ENCODE data around the gene CHST12.
"Not testable (repeated sequence)": the region's sequence is repeated elsewhere in the genome, so short reads cannot be mapped to it uniquely, and the experiment has no call there.

The CHST12 gene

DNA sequence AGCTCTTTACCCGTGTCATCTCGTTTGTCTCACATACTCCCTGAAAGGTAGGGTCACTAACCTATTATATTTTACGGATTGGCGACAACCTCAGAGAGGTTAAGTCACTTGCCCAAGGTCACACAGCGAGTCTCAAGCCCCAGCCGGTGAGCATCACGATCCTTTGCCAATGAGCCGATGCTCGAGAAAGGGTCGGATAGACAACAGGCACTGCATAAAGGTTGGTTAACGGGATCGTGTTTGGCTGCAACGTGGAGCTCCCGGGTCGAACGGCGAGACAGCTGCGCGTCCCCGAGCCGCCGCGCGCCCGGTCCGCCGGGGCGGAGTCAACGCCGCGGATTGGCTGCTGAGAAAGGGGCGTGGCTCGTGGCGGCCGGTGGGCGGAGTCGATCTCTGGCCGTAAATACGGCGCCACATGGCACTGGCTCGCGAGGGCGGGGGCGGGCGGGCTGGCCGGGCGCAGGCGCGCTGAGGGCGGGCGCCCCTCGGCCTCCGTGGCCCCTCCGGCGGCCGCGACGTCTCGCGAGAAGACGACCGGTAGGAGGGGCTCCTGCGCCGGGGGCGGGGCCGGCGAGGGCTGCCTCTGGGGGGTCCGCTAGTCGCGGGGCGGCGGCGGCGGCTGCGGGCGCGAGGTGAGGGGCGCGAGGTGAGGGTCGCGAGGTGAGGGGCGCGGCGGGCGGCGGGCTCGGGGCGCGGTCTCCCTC, at the start of gene CHST12:
Gene CHST12 (plus strand): TSS at position 598 of the 704 bp plus-strand sequence. CDS start 29,029 bp downstream, outside the sequence.
- DNase-seq (ENCODE audit: low spot score): peak; percentile 90

DNA sequence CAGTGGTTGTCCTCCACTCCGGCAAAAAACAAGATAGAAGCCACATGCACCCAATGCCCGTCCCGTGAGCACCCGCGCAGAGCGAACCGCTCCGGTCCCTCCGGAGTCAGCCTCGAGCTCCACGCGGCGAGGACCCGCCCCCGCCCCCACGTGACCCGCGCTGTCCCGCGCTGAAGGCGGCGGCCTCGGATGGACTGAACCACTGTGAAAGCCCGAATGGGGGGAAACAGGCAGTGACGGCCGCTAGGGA, 49.5 kb upstream of the CHST12 start:
- peak; percentile 85 for DNase-seq (ENCODE audit: low spot score)

DNA sequence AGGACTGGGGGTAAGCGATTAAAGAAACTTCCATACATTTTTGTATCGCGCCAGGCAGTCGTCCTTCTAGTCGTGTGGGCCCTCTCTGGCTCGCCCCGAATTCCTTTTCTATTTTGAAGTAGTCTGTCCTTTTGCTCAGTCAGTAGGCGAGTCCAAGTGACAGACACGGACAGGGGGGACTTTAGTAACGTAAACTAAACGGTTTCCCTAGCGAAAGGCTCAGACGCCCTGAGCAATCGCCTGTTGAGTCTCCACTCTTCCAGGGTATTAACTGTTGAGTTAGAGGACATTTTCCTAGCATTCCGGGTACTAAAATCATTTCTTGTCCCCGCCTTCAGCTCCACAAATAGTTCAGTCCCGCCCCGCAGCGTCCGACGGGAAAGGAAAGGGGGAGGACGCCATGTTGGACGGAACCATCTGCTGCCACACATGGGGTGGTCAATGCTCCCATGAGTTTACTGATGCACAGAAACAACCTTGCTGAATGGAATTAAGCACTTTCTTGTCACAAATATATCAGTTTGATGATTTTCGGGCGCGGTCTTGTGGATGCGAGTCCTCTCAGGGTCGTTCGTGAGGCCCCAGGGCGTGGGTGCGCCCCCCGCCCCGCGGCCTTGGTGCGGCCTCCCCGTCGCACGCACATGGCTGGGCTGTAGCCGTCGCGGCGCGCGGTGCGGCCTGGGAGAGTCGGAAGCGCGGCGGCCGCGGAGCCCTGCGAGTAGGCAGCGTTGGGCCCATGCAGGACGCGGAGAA, 49.0 kb upstream of the CHST12 start, which contains the start of gene EIF3B:
Gene EIF3B (plus strand): TSS at position 642 of the 753 bp plus-strand sequence. CDS start 95 bp downstream, at position 737.
- peak; percentile 92 for DNase-seq (ENCODE audit: low spot score)

DNA sequence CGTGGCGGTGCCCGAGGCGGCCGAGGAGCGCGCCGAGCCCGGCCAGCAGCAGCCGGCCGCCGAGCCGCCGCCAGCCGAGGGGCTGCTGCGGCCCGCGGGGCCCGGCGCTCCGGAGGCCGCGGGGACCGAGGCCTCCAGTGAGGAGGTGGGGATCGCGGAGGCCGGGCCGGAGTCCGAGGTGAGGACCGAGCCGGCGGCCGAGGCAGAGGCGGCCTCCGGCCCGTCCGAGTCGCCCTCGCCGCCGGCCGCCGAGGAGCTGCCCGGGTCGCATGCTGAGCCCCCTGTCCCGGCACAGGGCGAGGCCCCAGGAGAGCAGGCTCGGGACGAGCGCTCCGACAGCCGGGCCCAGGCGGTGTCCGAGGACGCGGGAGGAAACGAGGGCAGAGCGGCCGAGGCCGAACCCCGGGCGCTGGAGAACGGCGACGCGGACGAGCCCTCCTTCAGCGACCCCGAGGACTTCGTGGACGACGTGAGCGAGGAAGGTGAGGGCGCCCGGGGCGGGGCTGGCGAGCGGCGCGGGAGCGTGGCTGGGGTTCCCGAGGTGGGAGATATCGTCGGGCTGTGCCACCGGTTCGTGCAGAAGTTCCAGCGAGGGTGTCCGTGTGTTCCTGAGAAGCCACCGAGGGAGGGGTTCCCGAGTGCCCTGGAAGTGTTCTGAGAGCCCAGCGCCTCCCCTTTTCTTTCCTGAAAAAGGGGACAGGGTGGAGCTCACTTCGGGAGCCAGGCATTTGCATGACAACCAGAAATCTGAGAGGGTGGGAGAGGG, 48.3 kb upstream of the CHST12 start:
- DNase-seq (ENCODE audit: low spot score): no peak

DNA sequence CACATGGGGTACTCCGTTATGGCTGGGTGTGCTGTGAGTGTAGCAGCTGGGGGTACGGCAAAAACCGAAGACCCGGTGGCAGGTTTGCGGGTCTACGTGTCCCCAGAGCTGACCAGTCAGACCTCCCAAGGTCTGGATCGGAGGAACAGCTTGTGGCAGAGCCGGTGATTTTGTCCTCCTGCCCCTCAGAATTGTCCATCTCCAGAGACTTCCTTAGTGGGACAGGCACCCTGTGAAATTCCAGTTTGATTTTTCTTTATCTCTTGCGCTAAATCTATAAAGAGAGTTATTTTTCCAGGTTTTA, 47.8 kb upstream of the CHST12 start:
- no peak for DNase-seq (ENCODE audit: low spot score)

DNA sequence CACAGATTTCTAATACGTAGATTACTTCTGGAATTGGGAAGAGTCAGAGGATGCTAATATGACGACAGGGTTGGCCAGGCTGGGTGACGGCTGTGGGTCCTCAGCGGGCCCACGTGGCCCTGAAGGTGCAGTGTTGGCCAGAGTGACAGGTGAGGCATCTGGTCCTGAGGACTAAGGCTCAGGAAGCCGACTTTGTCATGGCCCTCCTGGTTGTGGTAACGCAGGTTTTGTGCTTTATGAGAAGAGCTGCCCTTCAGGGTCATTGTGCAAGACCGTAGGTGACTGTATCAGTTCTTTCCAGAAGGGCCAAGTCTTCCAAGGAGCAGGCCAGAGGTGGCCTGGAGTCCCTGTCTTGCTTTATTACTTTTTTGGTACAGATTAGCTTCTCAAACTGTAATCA, 46.2 kb upstream of the CHST12 start:
- DNase-seq (ENCODE audit: low spot score): no peak

DNA sequence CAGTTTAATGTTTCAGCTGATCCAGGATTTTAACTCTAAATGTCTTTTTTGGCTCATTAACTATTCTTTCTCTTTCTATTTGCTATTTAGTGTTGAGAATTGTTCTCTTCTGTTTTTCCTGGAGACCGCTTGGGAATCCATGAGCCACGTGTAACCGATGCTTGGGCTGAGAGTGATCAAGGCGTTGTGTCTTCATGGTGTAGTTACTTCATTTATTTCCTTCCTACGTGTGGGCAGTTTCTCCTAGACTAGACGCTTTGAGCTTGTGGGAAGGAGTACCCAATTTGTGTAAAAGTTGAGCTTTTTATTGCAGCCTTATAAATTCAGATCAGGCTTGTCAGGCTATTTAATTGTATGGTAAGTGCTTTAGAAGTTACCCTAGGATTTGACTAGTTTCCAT, 45.8 kb upstream of the CHST12 start:
- no peak for DNase-seq (ENCODE audit: low spot score)

DNA sequence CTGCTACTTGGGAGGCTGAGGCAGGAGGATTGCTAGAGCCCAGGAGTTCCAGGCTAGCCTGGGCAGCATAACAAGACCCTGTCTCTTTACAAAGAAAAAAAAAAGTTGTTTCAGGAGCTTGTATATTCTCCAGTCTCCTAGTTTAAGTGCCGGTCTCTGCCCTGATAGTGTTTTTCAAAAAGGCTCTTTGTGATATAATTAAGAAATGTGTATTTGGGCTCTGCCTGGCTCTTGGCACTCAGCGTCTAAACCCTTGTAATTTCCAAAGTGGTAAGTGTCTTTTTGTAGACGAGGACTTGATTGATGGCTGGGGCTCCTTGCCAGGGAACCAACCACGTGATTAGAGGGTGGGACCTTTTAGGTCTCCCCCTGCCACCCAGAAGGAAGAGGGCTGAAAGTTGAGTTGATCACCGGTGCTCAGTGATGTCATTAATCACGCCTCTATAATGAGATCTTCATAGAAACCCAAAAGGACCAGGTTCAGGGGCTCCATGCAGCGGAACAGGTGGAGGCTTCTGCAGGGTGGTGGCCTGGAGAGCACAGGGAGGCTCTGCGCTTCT, 44.4 kb upstream of the CHST12 start:
- no peak for DNase-seq (ENCODE audit: low spot score)

DNA sequence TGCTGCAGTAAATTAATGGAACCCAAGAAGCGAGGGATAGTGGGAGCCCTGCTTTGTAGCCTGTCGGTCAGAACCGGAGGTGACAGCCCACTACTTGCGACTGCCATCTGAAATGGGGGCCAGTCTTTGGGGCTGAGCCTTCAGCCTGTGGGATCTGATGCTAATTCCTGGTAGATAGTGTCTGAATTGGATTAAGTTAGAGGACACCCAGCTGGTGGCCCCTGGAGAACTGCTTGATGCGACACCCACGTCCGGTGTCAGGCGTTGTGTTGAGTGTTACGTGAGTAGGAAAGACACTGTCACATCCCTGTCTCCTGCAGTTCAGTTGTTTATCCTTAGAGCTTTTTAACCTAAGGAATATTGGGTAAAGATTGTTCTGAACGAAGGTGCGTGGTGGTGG, 43.8 kb upstream of the CHST12 start:
- no peak for DNase-seq (ENCODE audit: low spot score)

DNA sequence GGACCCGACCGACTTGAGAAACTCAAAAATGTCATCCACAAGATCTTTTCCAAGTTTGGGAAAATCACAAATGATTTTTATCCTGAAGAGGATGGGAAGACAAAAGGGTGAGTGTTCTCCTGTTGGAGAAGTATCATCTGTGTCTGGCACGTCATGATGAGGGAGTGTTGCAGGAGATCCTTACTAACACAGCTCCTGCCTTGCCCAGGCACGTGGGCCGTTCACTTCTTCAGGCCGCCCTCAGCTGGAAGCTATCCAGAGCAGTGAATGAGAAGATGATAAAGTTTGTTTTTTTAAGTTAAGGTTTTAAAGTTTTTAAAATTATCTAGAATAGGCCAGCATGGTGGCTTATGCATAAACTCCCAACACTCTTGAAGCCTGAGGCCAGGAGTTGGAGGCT, 42.6 kb upstream of the CHST12 start:
- no peak for DNase-seq (ENCODE audit: low spot score)

DNA sequence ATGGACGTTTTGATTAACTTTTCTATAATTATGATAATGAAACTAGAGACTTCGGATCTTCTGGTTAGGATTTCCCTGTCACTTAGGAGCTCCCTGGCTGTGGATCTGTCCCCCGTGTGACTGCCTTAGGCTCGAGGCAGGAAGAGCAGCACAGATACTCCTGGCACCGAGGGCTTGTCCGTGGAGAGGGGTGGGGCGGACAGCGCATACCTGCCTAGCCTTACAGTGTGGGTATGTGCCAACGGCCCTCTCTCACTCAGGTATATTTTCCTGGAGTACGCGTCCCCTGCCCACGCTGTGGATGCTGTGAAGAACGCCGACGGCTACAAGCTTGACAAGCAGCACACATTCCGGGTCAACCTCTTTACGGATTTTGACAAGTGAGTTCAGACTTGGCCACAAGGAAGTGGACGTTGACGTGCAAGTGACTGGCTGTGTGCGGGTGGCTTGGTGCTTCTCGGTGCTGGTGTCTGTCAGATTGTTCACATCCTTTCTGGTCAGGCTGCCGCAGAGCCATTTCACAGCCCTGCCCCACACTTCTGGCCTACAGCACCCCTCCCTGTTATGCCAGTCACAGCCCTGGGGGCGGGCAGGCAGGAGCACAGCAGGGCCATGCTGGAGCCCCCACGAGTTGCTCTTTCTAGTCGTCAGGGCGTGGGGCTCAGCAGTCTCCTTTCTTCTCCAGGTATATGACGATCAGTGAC, 40.9 kb upstream of the CHST12 start:
- no peak for DNase-seq (ENCODE audit: low spot score)

DNA sequence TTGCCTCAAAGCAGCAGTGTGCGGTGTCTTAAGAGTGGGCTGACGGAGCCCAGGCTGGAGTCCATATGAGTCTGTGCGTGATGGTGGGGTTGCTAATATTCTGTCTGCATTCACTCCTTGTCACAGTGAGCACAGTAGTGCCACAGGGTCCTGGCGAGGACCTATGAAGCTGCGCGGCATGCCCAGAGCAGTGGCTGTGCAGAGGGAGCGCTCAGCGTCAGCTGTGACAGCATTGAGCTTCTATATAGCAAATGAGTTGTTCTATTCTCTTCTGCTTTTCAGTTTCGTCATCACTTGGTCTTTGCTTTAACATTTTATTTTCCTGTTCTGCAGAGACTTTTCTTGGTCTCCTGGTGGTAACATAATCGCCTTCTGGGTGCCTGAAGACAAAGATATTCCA, 34.3 kb upstream of the CHST12 start:
- no peak for DNase-seq (ENCODE audit: low spot score)

DNA sequence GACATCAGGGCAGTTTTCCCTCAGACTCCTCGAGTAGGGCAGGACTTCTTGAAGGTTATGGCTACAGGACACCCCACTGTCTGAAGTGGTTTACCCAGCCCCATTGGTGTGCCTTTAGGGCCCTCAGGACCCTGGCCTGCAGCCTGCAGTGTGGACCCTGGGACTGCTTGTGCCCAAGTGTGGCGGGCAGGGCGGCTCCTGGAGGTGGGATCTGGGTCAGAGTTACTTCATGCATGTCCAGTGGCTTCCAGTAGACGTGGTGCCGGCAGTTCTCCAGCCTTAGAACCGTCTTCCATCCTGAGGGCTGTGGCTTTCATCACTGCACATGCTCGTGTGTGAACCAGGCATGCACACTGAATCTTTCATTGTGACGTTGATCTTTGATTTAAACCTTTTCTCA, 32.1 kb upstream of the CHST12 start:
- no peak for DNase-seq (ENCODE audit: low spot score)

DNA sequence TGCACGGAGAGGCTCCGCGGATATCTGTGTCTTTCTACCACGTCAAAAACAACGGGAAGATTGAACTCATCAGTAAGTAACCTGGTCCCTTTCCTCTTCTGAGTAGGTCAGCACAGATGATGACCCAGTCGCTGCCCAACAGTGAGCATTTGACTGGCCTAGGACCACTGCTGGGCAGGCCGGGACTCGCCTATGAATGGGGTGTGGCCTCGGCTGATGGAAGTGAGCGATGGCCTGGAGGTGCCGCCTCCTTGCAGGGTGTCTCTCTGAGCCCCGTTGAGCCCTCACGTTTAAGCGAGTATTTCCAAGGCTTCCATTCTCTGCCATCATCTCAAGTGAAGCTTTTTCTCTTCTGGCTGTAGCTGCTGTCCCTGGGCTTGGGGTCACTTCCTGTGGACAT, 30.7 kb upstream of the CHST12 start:
- no peak for DNase-seq (ENCODE audit: low spot score)

DNA sequence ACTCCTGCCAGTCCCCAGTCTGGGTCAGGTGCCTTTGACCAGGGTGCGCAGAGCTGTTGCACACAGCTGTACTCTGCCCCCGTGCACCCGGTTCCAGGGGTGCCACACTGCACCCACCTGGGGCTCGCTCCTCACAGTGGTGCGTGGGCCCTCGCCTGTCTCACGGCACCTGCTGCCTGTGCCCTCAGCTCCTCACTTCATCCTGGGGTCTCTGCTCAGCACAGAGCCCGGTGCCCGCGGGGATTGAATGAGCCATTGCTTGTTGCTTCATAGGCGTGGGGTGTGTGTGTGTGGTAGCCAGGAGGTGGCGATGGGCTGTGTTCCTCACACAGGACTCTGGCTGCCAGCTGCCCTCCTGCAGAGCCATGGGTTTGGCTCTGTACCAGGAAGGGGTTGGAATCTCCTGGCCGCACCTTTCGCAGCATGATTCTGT, 30.3 kb upstream of the CHST12 start:
- DNase-seq (ENCODE audit: low spot score): no peak

DNA sequence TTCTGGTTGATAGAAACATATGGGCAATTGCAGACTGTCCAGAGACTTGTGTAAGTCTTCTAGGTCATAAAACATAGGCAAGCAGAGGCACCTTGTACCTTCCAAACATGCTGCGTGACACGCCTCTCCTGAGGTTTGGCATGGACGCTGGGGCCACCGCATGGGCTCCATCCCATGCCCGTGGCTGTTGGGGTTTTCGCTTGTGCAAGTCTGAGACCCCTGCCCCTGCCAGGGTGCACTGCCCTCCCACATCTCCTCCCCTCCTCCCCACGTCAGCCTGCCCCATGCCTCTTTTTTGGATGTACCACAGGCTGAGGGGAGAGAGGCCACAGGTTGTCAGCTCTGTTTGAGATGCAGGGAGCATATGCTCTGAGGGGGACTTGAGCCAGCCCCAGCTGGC, 29.8 kb upstream of the CHST12 start:
- DNase-seq (ENCODE audit: low spot score): peak; percentile 38

DNA sequence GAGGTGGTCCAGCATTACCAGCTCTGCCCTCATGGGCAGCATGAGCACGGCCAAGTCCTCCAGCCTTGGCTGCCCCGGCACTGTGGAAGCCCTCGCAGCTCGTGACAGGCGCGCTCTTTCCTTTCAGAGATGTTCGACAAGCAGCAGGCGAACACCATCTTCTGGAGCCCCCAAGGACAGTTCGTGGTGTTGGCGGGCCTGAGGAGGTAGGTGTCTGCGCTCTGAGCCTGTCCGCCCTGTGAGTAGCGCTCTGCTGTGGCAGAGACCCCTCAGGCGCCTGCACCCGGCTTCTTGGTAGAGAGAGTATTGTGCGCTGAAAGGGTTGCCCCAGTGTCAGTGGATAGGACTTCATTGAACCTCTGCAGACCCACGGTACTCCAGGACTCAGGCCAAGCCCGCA, 29.0 kb upstream of the CHST12 start:
- DNase-seq (ENCODE audit: low spot score): no peak

DNA sequence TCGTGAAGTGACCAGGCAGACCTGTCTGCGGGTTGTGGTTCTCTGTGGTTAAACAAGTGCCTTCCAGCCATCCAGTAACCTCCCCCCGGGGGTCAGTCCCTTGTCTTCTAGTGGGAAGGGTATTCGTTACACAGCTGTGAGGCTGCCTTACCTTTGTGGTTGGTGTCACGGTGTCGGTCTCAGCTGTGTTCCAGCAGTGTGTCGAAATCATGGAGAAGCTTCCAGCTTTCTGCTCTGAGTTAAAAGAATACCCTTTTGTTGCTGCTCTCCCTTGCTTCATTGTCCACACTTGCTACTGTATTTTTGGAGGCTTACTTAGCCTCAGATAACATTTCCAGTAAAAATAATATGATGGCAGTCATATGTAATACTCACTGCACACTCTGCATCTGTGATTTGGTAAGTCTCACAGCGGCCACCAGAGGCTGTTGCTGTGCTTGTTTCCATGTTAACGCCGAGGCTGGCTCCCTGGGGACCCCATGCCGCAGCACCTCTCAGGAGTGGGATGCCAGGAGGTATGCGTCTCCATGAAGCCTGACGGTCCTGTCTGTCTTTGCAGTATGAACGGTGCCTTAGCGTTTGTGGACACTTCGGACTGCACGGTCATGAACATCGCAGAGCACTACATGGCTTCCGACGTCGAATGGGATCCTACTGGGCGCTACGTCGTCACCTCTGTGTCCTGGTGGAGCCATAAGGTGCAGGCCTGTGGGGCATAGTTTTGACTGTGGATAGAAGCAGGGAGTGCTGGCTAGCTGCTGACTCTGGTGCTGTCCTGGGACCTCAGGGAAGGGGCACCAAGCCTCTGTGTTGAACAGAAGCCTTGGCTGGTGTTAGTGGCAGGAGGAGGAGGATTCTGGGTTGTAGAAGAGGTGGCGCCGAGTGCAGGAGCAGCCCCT, 28.3 kb upstream of the CHST12 start:
- no peak for DNase-seq (ENCODE audit: low spot score)

DNA sequence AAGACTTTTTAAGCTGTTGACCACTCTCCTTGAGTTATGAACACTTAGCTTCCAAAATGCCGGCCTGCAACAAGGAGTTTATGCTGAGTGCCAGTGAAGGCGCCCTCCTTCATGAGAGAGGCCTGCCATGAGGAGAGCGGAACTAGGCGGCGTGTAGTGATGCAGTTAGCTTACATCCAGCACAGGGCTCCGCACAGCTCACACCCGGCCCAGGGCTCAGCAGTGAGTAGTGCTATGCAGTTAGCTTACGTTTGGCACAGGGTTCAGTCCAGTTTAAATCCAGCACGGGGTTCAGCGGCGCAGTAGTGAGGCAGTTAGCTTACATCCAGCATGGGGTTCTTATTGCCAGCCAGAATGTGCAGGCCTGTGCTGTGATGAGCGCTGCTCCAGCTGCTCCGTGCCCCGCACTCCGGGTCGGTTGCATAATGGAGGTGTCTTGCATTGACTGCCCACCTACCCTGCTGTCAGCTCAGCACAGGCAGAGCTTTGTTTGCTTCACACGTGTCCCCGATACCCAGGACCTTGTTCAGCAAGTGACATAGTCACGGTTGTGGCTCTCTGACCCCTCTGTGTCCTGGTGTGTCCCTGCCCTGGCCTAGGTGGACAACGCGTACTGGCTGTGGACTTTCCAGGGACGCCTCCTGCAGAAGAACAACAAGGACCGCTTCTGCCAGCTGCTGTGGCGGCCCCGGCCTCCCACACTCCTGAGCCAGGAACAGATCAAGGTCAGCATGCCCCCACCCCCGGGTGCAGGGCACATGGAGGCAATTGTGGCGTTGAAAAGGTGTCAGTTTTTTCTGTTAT, 26.9 kb upstream of the CHST12 start:
- no peak for DNase-seq (ENCODE audit: low spot score)

DNA sequence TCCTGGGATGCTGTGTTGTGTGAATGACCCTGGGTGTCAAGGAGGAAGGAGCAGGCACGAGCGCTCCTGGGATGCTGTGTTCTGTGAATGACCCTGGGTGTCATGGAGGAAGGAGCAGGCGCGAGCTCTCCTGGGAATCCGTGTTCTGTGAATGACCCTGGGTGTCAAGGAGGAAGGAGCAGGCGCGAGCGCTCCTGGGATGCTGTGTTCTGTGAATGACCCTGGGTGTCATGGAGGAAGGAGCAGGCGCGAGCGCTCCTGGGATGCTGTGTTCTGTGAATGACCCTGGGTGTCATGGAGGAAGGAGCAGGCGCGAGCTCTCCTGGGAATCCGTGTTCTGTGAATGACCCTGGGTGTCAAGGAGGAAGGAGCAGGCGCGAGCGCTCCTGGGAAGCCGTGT, 25.9 kb upstream of the CHST12 start:
- not testable (repeated sequence) for DNase-seq (ENCODE audit: low spot score)
